Keratinocyte (primary cell): ENCODE results near the gene SCAMP1. TPM values are rescaled to one million over a fixed set of nuclear protein-coding genes. Genes with fewer than 3 reads are reported as not detected.

Experiments
- DNase-seq: peaks from one replicate; pipeline ENCODE4 v3.0.0-alpha.2; 2011; ENCODE audit warnings: low read depth, missing footprints, low spot score
- FAIRE-seq: peaks from 2 replicates; lab custom pipeline; 2011; peaks lifted over from hg19 to GRCh38; lab: Jason Lieb, UNC
- H2AFZ ChIP-seq: 2 replicates; pipeline ENCODE4 v1.6.0; 2012; ENCODE audit warnings: low read length, control low read depth, inconsistent platforms; ENCODE audit not compliant: control insufficient read depth
- H3K27ac ChIP-seq: 2 replicates; pipeline ENCODE4 v1.5.1; 2011; ENCODE audit warnings: low read length; ENCODE audit not compliant: control insufficient read depth, insufficient read depth
- H3K27me3 ChIP-seq: 3 replicates; pipeline ENCODE4 v1.6.0; 2011; ENCODE audit warnings: low read length; ENCODE audit not compliant: control insufficient read depth, insufficient read depth; ENCODE audit errors: extremely low read depth
- H3K36me3 ChIP-seq, 2 experiments: 2 replicates in 1 of 2; 3 replicates in 1 of 2; pipeline ENCODE4 v1.5.1; 2011; ENCODE audit warnings: low read length in 2 of 2, mild to moderate bottlenecking in 1 of 2; ENCODE audit not compliant: control insufficient read depth in 2 of 2, insufficient read depth in 2 of 2; ENCODE audit errors: extremely low read depth in 1 of 2
- H3K4me1 ChIP-seq: 3 replicates; pipeline ENCODE4 v1.5.1; 2011; ENCODE audit warnings: low read length; ENCODE audit not compliant: control insufficient read depth, insufficient read depth; ENCODE audit errors: extremely low read depth
- H3K4me2 ChIP-seq: 3 replicates; pipeline ENCODE4 v1.6.0; 2011; ENCODE audit warnings: low read depth, low read length; ENCODE audit not compliant: control insufficient read depth, insufficient read depth; ENCODE audit errors: extremely low read depth
- H3K4me3 ChIP-seq, 3 experiments: fragments of 200-600 bp in 1 of 3; sonication (generic) in 1 of 3; 2 replicates in 2 of 3; 3 replicates in 1 of 3; pipeline ENCODE4 v1.5.1; 2011 to 2016; ENCODE audit warnings: low read length in 3 of 3, mild to moderate bottlenecking in 3 of 3, control low read depth in 2 of 3, inconsistent platforms in 1 of 3, low read depth in 1 of 3, mixed read lengths in 1 of 3, mixed run types in 1 of 3, moderate library complexity in 1 of 3; ENCODE audit not compliant: control insufficient read depth in 2 of 3, insufficient read depth in 2 of 3; ENCODE audit errors: extremely low read depth in 1 of 3
- H3K79me2 ChIP-seq: 2 replicates; pipeline ENCODE4 v1.6.0; 2012; ENCODE audit warnings: low read length; ENCODE audit not compliant: control insufficient read depth, insufficient read depth
- H3K9ac ChIP-seq: 3 replicates; pipeline ENCODE4 v1.6.0; 2011; ENCODE audit warnings: low read length; ENCODE audit not compliant: control insufficient read depth, insufficient read depth; ENCODE audit errors: extremely low read depth
- H3K9me1 ChIP-seq: 3 replicates; pipeline ENCODE4 v1.6.0; 2011; ENCODE audit warnings: low read length; ENCODE audit not compliant: control insufficient read depth, insufficient read depth; ENCODE audit errors: extremely low read depth
- H3K9me3 ChIP-seq: 2 replicates; pipeline ENCODE4 v1.5.1; 2012; ENCODE audit warnings: low read depth, low read length; ENCODE audit not compliant: control insufficient read depth
- H4K20me1 ChIP-seq: 3 replicates; pipeline ENCODE4 v1.6.0; 2011; ENCODE audit warnings: low read length; ENCODE audit not compliant: control insufficient read depth, insufficient read depth; ENCODE audit errors: extremely low read depth
- EZH2 ChIP-seq: IDR thresholded peaks from one replicate; pipeline ENCODE4 v1.6.1; 2012; ENCODE audit warnings: inconsistent platforms, mild to moderate bottlenecking, low read length, moderate library complexity
- dilution Hi-C: fragments of 300-500 bp; cut with MboI; formaldehyde crosslinking; loops from one replicate; pipeline ENCODE4 v1.7.0; 2020; ENCODE audit warnings: low sequenced_read_pairs; ENCODE audit not compliant: extremely low pct_ligation_motif_present
- polyA plus RNA-seq, 5 experiments: library from polyadenylated mRNA; depleted of rRNA in 3 of 5; stranded (reverse) in 3 of 5; stranded (forward) in 1 of 5; unstranded in 1 of 5; fragments of >200 nt; gene quantifications; 1 replicate in 1 of 5; 2 replicates in 3 of 5; 3 replicates in 1 of 5; pipeline versions ENCODE4 v1.2.1 to v1.2.3, GENCODE V29; 2011 to 2012; ENCODE audit warnings: missing spikeins in 2 of 5, low read depth in 1 of 5, low replicate concordance in 1 of 5
- TF ChIP-seq, protein P1 (sequence below), 3 experiments: IDR thresholded peaks in 1 of 3; conservative IDR thresholded peaks in 1 of 3; optimal IDR thresholded peaks in 1 of 3; 2 replicates in 2 of 3; 3 replicates in 1 of 3; pipeline versions ENCODE3 to v1.5.1; 2011; ENCODE audit warnings: low read length in 3 of 3, mild to moderate bottlenecking in 3 of 3, moderate library complexity in 2 of 3, control low read depth in 1 of 3, inconsistent platforms in 1 of 3; ENCODE audit not compliant: insufficient read depth in 2 of 3; ENCODE audit errors: extremely low read depth in 1 of 3

Gene SCAMP1
- polyA plus RNA-seq, 1 donor (not counting 4 experiments of a cell fraction or from before 2014, with no cell fraction given): 36.6 TPM

DNA sequence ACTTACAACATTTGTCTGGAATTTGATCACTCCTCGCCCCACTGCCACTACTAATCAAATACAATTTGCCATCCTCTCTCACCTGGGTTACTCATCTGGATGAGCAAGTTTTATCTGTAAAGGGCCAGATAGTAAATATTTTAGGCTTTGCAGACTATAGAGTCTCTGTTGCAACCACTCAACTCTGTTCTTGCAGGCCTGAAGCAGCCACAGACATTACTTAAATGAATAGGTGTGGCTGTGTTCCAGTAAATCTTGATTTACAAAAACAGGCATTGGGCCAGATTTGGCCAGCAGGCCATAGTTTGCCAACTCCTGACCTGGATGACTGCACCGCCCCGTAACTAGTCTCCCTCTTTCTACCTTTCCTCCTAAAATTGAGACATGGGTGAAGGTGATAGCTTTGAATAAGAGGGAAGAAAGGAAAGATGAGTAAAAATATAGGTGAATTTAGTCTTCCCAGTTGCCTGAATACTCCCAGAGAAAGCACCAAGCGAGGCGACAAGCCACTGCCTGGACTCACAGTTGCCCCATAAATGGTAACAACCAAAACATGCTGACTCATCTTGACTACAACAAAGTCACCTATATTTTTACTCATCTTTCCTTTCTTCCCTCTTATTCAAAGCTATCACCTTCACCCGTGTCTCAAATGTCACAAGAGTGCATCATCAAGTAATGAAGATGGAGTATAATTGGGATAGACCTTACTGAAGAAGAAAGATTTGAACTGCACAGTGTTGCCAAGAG, 32.5 kb upstream of the SCAMP1 start:
- no peak overlapping the region for H3K4me3 ChIP-seq
- H2AFZ ChIP-seq: no peak overlapping the region
- peaks cover 22% of the 10 kb centered on the region for H3K4me1 ChIP-seq
- FAIRE-seq: peak; percentile 87
- no peaks in the 10 kb centered on the region for H3K36me3 ChIP-seq
- no peaks in the 10 kb centered on the region for H3K79me2 ChIP-seq
- H3K9me1 ChIP-seq: no peaks in the 10 kb centered on the region
- peak overlapping the region; percentile 43 for H3K27ac ChIP-seq
- H4K20me1 ChIP-seq: no peaks in the 10 kb centered on the region
- H3K27me3 ChIP-seq: no peaks in the 10 kb centered on the region
- H3K9me3 ChIP-seq: no peaks in the 10 kb centered on the region
- TF ChIP-seq, protein P1, sequence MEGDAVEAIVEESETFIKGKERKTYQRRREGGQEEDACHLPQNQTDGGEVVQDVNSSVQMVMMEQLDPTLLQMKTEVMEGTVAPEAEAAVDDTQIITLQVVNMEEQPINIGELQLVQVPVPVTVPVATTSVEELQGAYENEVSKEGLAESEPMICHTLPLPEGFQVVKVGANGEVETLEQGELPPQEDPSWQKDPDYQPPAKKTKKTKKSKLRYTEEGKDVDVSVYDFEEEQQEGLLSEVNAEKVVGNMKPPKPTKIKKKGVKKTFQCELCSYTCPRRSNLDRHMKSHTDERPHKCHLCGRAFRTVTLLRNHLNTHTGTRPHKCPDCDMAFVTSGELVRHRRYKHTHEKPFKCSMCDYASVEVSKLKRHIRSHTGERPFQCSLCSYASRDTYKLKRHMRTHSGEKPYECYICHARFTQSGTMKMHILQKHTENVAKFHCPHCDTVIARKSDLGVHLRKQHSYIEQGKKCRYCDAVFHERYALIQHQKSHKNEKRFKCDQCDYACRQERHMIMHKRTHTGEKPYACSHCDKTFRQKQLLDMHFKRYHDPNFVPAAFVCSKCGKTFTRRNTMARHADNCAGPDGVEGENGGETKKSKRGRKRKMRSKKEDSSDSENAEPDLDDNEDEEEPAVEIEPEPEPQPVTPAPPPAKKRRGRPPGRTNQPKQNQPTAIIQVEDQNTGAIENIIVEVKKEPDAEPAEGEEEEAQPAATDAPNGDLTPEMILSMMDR (optimal IDR thresholded peaks at IDR 0.05 in 1 of 3, IDR thresholded peaks at IDR 0.05 in 1 of 3, conservative IDR thresholded peaks at IDR 0.05 in 1 of 3; ENCODE audit: extremely low read depth in 1 of 3, insufficient read depth in 2 of 3, low read length in 3 of 3): no peak
- no peak for TF ChIP-seq EZH2
- peak overlapping the region; percentile 30 for H3K4me2 ChIP-seq
- no peak overlapping the region for H3K9ac ChIP-seq
- peak; percentile 15 for DNase-seq
- dilution Hi-C loops: no loop called here

DNA sequence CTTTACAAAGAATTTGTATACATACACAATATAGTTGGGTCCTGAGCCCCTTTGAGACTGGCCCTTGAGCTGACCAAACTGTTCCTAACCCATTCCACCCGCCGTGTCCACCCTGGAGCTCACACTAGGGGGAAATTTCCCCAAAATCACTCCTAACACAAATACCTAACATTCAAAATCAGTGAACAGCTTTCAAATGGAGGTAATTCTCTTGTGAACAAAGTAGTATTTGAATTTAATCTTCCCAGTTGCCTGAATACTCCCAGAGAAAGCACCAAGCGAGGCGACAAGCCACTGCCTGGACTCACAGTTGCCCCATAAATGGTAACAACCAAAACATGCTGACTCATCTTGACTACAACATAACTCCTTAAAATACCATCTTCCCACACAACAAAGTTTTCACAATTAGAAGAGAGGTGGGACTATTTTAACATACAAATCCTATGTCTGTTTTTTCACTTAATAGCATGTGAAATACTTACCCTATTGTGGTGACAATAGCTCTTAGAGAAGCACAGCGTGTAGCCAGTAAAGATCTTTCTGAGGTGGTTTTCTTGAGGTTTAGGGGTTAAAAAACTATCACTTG, 31.7 kb upstream of the SCAMP1 start:
- no peaks in the 10 kb centered on the region for H3K9me3 ChIP-seq

More for the DNA sequence above, 31.7 kb upstream of the SCAMP1 start:
- Histone ChIP-seq H3K4me3 (no peak overlapping the region), H4K20me1 (no peaks in the 10 kb centered on the region), H2AFZ (no peak overlapping the region), H3K4me1 (peaks cover 22% of the 10 kb centered on the region), H3K9ac (no peak overlapping the region), H3K4me2 (peak overlapping the region; percentile 1), H3K9me1 (no peaks in the 10 kb centered on the region), H3K27ac (peak overlapping the region; percentile 43), H3K36me3 (no peaks in the 10 kb centered on the region), H3K27me3 (no peaks in the 10 kb centered on the region), H3K79me2 (no peaks in the 10 kb centered on the region)
- dilution Hi-C loops: no loop called here
- FAIRE-seq: peak; percentile 60
- TF ChIP-seq EZH2: no peak
- TF ChIP-seq, protein P1 (optimal IDR thresholded peaks at IDR 0.05 in 1 of 3, IDR thresholded peaks at IDR 0.05 in 1 of 3, conservative IDR thresholded peaks at IDR 0.05 in 1 of 3; ENCODE audit: extremely low read depth in 1 of 3, insufficient read depth in 2 of 3, low read length in 3 of 3): no peak
- no peak for DNase-seq
